HEK293T (cell line): ENCODE results near the gene EPHB2.

ENCODE experiments used
- ARNT ChIP-seq: fragments of 450-650 bp; IDR thresholded peaks from 2 replicates; pipeline ENCODE4 v1.6.1; 2017; ENCODE audit warnings: mild to moderate bottlenecking
- BHLHE40 ChIP-seq: fragments of 450-650 bp; IDR thresholded peaks from 2 replicates; pipeline ENCODE4 v1.6.1; 2016; ENCODE audit warnings: mild to moderate bottlenecking, moderate library complexity, borderline replicate concordance
- ELF4 ChIP-seq: fragments of 450-650 bp; IDR thresholded peaks from 2 replicates; pipeline ENCODE4 v1.6.1; 2017; ENCODE audit warnings: antibody characterized with exemption
- FOXA1 ChIP-seq: fragments of 450-650 bp; IDR thresholded peaks from 2 replicates; pipeline ENCODE4 v1.6.1; 2016; ENCODE audit warnings: mild to moderate bottlenecking
- FOXK2 ChIP-seq: fragments of 450-650 bp; IDR thresholded peaks from 2 replicates; pipeline ENCODE4 v1.6.1; 2016; ENCODE audit warnings: mild to moderate bottlenecking
- FOXM1 ChIP-seq: fragments of 450-650 bp; IDR thresholded peaks from 2 replicates; pipeline ENCODE4 v1.6.1; 2017; ENCODE audit warnings: mild to moderate bottlenecking, borderline replicate concordance
- L3MBTL2 ChIP-seq: fragments of 450-650 bp; conservative IDR thresholded peaks from 2 replicates; pipeline ENCODE4 v1.6.1; 2016; ENCODE audit warnings: mild to moderate bottlenecking
- LEF1 ChIP-seq: fragments of 450-650 bp; IDR thresholded peaks from 2 replicates; pipeline ENCODE4 v1.6.1; 2017; ENCODE audit warnings: mild to moderate bottlenecking, borderline replicate concordance
- NFRKB ChIP-seq: fragments of 450-650 bp; IDR thresholded peaks from 2 replicates; pipeline ENCODE4 v1.6.1; 2016; ENCODE audit warnings: mild to moderate bottlenecking, moderate library complexity
- SP1 ChIP-seq: fragments of 450-650 bp; IDR thresholded peaks from 2 replicates; pipeline ENCODE4 v1.6.1; 2017
- SUZ12 ChIP-seq: fragments of 450-650 bp; IDR thresholded peaks from 2 replicates; pipeline ENCODE4 v1.6.1; 2016; ENCODE audit warnings: mild to moderate bottlenecking
- TARDBP ChIP-seq: fragments of 450-650 bp; IDR thresholded peaks from 2 replicates; pipeline ENCODE4 v1.6.1; 2016
- ZNF384 ChIP-seq: fragments of 450-650 bp; IDR thresholded peaks from 2 replicates; pipeline ENCODE4 v1.6.1; 2016
- TF ChIP-seq, protein P1 (sequence below): fragments of 450-650 bp; IDR thresholded peaks from 2 replicates; pipeline ENCODE4 v1.6.1; 2016

DNA sequence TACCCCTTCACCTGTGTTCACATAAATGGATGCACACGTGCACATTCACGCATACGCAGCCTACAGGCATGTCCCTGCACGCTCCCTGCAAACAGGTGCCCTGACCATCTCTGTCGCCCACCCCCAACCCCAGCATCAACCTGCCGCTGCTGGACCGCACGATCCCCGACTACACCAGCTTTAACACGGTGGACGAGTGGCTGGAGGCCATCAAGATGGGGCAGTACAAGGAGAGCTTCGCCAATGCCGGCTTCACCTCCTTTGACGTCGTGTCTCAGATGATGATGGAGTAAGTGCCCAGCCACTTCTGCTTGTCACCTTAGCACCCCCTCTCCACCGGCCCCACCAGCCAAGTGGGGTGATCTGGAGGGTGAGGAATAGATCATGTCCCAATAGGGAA lies 201.7 kb downstream of the EPHB2 start:
- no peak for TF ChIP-seq BHLHE40
- TF ChIP-seq NFRKB, result no peak
- no peak for TF ChIP-seq FOXM1
- TF ChIP-seq SP1, result no peak
- no peak for TF ChIP-seq SUZ12
- no peak for TF ChIP-seq ARNT
- TF ChIP-seq, protein P1, sequence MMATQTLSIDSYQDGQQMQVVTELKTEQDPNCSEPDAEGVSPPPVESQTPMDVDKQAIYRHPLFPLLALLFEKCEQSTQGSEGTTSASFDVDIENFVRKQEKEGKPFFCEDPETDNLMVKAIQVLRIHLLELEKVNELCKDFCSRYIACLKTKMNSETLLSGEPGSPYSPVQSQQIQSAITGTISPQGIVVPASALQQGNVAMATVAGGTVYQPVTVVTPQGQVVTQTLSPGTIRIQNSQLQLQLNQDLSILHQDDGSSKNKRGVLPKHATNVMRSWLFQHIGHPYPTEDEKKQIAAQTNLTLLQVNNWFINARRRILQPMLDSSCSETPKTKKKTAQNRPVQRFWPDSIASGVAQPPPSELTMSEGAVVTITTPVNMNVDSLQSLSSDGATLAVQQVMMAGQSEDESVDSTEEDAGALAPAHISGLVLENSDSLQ, result no peak
- TF ChIP-seq ZNF384, result no peak
- TF ChIP-seq FOXK2, result no peak
- no peak for TF ChIP-seq L3MBTL2
- TF ChIP-seq FOXA1, result no peak
- TF ChIP-seq TARDBP, result no peak
- TF ChIP-seq ELF4, result no peak
- TF ChIP-seq LEF1, result no peak
